IPS-NIHi11 (cell line): ENCODE measurements around the gene SMIM24.

Experiments used
- DNase-seq: peaks from one replicate; pipeline ENCODE4 v3.0.0; 2012; ENCODE audit warnings: mixed read lengths, low spot score

Gene SMIM24

DNA sequence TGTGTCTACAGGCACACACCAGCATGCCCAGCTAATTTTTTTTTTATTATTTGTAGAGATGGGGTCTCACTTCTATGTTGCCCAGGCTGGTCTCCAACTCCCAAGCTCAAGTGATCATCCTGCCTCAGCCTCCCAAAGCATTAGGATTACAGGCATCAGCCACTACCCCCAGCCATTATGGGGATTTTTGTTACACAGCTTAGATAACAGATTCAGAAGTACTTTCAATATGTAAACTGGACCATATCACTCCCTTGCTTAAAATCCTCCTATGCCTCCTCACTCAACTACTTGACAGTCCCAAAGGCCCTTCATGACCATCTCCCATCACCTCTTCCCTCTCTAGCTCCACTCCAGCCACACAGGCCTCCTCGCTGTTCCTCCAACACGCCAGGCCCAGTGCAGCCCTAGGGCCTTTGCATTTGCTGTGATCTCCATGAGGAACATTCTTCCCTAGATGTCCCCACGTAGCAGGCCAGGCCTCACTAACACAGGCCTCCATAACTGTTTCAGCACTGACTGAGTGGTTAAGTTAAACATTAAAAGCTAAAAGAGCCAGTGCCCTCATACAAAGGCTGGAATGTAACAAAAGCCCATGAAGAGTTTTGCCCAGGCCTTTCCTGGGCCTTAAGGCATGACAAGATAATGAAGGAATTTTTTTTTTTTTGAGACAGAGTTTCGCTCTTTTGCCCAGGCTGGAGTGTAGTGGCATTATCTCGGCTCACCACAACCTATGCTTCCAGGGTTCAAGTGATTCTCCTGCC, 17.6 kb upstream of the SMIM24 start:
- no peak for DNase-seq

DNA sequence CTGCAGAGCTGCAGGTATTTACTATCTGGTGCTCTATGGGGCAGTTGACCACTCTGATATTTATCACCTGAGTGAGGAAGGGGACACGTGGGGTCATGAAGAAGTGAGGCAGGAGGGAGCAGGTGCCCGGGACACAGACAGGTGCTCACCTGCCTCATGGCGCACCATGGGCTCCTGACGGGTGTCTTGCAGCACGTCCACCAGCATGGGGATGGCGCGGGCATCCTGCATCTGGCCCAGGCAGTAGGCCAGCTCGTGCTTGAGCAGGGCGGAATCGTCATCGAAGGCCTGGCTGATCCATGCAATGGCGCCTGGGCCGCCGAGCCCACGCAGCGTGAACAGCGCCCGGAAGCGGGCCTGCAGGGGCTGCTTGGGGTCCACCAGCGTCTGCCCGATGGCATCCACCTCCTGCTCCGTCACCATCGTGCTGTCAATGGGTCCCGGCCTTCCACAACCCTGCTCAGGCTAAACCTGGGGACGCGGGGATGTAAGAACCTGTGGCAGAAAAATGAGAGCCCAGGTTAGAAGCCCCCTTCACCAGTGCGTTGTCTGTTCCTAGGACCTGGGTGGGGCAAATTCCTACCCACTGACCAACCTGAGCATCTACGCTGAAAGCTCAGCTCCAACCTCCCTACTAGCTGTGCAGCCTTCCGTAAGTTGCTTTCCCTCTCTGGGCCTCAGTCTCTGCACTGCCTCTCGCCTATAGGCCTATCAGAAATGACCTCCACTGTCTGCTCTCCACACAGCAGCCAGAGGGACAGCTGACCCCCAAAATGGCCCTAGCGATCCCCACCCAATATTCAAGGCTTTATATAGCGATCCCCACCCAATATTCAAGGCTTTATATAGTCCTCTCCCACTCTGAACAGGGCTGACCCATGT, 16.3 kb upstream of the SMIM24 start:
- DNase-seq: no peak

DNA sequence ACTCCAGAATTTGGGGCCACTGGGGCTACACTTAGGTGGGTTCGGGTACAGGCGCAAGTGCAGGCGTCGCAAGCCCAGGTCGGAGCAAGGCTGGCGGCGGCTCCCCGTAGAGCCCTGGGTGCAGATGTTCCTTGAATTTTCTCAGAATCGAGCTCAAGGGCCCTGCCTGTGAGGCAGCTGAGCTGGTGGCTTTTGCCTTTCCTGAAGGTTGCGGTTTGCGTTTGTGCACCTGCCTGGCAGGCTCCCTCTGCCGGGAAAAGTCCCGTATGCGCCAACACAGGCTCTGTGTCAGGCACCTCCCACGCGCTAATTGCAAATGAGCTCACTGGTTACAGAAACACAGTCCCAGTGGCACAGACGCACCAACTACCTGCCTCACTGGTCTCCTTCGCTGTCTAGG, 14.2 kb upstream of the SMIM24 start:
- no peak for DNase-seq

DNA sequence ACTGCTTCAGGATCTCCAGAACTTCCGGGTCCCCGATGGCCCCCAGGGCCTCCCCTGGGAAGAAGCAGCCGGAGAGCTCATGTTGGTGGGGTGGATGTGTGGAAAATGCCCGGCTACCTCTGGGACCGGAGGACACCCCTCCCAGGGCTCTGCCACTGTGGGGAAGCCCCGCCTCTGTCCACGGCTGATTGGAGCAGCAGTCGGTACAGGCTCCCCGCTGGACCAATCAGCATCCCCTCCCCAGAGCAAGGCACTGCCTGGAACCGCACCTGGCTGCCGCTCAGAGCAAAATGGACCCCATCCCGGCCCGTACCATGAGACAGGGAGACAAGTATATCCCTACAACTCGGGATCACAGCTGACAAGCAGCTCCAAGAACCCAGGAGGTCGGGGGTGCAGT, 13.7 kb upstream of the SMIM24 start:
- peak; percentile 96 for DNase-seq

DNA sequence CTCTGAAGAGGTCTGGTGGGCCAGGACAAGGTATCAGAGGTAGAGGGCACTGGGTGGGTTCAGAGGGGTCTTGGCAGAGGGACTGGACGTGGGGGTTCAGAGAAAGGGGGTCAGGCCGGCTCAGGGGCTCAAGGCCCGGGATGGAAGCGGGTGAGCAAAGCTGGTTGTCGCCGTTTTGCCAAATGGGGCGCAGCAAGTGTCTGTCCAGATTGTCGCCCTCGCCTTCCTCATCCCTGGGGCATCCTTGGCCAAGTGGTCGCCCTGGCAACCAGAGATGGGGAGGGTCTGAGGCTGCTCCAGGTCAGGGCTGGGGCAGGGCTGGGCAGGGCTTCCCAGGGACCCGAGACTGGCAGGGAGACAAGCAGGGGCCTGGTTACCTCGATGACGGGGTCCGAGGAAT, 13.3 kb upstream of the SMIM24 start:
- no peak for DNase-seq

DNA sequence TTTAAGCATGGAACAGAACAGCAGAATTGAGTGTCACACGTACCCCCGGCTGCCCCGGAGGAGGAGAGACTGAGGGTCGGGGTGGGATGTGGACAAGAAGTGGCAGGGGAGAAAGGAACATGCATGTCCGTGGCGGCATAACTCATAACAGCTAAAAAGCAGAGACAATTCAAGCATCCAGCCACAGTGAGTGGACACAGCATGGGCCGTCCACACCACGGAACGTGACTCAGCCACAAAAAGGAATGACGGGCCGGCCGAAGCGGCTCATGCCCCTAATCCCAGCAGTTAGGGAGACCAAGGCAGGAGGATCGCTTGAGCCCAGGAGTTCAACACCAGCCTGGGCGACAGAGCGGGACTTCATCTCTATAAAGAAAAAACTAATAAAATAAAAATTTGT, 12.6 kb upstream of the SMIM24 start:
- no peak for DNase-seq

DNA sequence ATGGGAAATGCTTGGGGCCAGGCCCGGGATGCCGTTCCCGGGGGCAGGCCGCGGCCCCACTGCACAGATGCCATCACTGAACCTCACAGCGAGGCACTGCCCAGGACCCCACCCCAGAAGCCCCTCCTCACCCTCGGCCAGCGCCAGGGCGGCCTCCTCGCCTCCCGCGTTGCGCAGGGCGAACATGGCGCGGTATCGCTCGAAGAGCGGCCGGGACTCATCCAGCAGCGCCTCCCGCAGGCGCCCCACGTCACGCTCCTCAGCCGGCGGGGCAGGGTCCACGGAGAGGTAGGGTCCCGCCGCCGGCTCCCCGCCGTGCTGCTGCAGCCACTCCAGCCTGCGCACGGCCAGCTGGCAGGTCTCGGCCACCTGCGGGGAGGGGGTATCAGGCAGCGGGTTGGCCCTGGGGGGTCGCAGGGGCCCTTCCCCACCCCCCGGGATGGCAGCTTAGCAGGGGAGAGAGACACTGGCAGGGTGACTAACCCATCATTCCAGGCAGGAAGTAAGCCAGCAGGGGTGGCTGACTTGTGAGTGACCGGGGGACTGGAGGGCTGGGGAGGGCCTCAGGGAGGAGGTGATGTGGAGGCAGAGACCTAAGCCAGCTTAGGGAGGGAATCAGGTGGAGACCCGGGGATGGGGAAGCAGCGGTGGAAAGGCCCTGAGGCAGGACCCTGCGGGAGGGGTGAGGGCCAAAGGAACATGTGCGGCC, 12.0 kb upstream of the SMIM24 start:
- DNase-seq: no peak

DNA sequence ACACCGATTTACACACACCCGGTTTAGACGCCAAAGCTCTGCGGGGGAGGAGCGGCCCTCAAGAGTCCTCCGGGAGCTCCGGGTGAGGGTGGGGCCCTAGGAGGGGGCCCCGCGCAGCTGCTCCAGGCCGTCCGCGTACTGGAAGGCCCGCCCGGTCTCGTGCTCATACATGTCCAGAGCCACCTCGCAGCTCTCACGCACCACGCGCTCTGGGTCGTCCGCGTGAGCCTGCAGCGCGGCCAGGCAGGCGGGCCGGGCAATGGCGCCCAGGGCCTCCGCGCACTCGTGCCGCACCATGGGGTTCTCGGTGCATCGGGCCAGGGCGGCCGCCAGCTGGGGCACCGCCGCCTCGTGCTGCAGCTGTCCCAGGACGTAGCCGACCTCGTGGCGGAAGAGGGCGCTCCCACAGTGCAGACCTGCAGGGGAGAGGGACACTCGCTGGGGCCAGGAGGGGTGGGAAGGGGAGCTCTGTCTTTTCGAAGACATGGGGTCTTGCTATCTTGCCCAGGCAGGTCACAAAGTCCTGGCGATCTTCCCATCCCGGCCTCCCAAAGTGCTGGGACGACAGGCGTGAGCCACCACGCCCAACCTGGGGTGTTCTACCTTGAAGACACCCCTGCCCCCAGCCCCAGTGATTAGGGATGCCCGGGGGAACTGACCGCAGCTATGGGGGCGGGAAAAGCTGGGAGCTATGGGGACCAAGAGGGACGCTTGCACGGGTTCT, 11.2 kb upstream of the SMIM24 start:
- no peak for DNase-seq

DNA sequence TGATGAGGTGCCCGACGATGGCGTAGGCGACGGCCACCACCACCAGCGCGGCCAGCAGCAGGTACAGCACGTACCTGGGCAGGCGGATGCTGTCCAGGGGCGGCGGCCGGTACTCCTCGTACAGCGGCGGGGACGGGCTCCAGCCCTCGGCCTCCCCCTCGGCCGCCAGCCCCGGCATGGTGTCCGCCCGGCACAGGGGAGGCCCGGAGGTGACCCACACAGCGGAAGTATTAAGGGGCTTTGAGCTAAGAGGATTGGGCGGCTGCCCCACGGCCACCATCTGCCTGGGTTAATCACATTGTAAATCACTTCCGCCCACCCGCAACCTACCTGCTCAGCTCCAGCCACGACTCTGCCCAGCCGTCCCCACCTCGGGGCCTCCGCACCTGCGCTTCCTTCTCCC, 2.9 kb upstream of the SMIM24 start, which contains the start of gene SMIM44:
SMIM44 (minus strand) TSS at position 216 of the 403 bp plus-strand sequence; CDS start at position 178, 38 bp downstream.
- no peak for DNase-seq

DNA sequence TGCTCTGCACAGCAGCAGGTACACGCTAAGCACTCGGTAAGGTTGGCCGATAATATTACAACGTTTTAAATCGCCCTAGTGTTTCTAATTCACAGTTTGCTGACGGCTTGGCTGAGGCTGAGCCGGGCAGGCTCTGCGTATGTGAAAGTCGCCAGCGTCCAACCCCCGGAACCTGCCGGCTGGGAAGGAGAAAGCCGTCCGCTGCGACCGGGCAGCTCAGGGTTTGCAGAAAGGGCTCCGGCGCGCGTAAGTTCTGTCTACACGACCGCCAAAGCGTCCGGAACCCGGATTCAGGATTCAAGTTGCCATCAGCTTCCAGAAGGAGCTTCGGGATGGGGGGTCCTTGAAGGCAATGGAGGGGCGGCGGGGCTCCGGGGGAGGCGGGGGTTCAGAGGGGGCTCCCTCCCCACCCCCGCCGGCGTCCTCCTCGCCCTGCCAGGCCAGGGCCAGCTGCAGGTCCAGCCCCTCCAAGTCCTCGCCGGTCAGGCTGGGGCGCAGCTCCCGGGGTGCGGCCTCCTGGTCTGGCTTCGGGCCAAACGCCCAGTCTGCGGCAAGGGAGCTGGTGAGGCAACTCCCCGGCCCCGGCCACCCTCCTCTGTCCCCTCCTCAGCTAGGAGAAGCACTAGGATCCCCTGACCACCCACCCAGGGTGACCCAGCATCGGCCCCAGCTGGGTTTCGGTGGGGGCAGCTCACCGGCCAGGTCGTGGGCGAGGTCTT, 2.3 kb upstream of the SMIM24 start:
- DNase-seq: no peak

DNA sequence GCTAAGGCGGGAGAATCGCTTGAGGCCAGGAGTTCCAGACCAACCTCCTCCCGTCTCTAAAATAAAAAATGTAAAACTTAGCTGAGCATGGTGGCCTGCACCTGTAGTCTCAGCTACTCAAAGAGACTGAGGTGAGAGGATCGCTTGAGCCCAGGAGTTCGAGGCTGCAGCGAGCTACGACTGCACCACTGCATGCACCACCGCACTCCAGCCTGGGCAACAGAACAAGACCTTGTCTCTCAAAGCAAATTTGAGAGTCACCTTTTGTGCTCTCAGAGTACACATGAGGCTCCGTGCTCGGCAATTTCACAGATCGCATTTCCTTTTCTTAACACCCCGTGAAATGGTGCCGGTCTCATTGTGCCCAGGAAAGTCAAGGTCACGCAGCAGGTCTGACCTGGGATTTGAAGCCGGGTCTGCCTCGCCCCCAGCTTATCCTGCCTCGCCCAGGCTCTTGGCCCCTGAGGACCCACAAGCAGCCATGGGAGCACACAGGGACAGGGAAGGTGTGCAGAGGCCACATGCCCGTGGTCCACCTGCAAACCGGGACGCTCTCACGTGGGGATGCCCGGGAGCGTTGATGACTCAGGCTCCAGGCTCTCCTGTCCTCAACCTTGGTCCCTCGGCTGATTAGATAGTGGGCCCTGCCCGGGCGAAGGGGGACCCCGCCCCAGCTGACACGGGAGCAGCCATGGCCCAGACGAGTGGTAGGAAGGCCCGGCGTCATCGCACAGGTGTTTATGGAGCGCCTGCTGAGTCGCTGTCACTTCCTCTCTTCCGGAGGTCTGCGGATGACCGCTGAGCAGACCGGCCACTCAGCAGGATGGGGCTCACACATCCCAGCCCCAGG, 1.1 kb upstream of the SMIM24 start:
- no peak for DNase-seq

DNA sequence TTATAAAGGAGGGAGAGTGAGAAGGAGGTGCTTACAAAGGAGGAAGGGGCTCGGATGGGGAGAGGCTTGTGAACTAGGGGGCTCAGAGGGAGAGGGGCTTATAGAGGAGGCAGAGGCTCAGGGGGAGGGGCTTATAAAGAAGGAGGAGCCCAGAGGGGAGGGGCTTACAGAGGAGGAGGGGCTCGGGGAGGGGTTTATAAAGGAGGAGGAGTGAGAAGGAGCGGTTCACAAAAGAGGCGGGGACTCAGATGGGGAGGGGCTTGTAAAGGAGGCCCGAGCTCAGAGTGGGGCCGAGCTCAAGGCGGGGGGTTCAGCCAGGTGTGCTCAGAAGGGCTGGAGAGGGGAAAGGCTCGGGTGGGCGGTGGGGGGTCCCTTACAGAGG, 500 bp downstream of the SMIM24 start:
- peak; percentile 72 for DNase-seq

DNA sequence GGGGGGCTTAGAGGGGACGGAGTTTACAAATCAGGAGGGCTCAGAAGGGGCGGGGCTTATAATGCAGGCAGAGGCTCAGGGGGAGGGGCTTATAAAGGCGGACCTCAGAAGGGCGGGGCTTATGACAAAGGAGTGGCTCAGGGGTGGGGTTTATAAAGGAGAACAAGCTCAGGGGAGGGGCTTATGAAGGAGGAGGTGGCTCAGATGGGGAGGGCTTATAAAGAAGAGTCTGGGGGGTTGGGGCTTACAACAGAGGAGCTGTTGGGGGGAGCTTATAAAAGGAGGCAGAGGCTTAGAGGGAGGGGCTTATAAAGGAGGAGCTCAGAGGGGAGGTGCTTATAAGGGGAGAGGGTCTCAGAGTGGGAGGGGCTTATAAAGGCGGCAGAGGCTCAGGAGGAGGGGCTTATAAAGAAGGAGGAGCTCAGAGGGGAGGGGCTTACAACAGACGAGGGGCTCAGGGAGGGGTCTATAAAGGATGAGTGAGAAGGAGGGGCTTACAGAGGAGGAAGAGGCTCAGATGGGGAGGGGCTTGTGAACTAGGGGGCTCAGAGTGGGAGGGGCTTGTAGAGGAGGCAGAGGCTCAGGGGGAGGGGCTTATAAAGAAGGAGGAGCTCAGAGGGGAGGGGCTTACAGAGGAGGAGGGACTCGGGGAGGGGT, 1.0 kb downstream of the SMIM24 start:
- DNase-seq: peak; percentile 85

DNA sequence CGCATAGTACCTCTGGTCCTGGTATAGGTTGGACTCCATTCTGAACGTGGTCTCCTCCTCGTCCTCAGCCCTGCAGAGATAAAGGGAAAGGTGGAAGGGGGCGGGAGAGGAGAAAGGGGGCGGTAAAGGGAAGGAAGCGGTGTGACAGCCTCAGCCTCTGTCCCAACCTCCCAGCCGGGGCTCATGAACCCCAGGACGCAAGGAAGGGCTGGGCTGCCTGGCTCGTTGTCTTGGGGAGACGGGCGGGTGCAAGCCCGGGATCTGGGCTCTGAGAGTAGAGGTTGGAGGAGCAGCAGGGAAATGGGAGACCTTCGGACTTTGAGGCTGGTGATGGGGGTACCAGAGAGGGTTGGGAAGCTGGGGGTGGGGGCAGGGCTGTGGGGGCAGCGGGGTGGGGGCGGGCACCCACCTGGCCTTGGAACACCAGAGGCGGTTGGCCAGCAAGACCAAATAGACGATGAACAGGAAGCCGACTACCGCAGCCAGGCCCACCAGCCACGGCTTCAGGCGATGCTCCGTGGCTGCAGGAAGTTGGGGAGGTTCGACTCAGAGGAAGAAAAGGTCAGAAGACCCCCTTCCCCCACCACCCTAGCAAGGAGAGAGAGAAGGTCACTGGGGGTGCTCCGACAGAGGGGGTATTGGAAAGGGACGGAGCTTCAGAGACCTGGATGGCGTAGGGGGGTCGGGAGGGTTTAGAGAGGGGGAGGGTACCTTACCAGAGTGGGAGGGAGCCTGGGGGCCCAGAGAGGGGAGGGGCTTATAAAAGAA, 1.7 kb downstream of the SMIM24 start:
- no peak for DNase-seq

DNA sequence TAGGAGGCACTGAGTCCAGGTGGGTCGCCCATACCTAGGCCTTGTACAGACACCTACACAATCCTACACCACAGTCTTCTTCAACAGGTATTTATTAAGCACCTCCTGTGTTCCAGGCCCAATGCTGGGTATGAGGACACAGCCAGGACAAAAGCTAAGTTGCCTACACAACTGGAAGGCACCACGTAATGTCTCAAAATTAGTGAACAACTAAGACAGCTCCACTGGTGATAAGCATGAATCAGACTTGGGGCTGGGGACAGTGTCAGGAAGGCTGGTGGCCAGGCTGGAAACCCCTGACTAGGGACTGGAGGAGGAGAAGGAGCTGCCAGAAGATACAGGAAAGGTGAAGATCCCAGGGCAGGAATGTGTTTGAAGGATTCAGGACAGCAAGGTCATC, 2.4 kb downstream of the SMIM24 start:
- no peak for DNase-seq

DNA sequence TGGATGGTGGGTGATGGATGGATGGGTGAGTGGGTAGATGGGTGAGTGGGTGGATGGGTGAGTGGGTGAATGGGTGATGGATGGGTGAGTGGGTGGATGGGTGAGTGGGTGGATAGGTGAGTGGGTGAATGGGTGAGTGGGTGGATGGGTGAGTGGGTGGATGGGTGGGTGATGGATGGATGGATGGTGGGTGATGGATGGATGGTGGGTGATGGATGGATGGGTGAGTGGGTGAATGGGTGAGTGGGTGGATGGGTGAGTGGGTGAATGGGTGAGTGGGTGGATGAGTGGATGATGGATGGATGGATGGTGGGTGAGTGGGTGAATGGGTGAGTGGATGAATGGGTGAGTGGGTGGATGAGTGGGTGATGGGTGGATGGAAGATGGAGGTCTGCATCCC, 2.8 kb downstream of the SMIM24 start:
- no peak for DNase-seq

DNA sequence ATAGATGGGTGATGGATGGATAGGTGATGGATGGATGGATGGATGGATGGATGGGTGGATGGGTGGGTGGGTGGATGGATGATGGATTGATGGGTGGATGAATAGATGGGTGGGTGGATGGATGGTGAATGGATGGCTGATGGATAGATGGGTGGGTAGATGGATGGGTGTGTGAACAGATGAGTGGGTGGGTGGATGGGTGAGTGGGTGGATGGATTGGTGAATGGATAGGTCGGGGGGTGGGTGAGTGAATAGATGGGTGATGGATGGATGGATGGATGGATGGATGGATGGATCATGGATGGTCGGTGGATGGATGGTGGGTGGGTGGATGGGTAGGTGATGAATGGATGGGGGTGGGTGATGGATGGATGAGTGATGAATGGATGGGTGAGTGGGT, 3.5 kb downstream of the SMIM24 start:
- DNase-seq: no peak

DNA sequence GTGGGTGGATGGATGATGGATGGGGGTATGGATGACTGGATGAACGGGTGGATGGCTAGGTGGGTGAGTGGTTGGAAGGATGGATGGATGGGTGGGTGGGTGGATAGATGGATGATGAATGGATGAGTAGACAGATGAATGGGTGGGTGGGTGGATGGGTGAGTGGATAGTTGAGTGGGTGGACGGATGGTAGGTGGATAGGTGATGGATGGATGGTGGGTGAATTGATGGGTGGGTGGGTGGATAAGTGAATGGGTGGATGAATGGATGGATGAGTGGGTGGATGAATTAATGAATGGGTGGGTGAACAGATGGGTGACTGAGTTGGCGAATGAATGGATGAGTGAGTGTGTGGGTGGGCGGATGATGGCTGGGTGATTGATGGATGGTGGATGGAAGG, 4.9 kb downstream of the SMIM24 start:
- no peak for DNase-seq

DNA sequence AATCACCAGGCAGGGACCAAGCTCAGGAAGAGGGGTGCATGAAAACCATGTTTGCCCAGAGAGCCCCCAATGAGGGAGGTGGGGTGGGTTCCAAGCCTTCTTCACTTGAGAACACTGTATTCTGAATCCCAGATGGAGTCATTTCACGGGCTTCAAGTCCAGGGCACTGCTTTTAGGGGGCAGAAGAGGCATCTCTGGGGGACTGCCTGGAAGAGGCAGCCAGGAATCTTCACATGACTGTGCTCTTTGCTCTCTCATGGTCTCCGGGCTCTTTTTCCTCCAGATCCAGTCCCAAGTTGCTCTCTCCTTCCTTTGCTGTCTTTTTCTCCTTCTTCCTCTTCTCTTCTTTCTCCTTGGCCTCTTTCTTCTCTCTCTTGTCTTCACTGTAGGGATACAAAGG, 5.7 kb downstream of the SMIM24 start:
- DNase-seq: no peak
